Measurements from ENCODE around the gene SORBS1. TPM values are rescaled to one million over a fixed set of nuclear protein-coding genes. Genes with fewer than 3 reads are reported as not detected.

Gene SORBS1
- total and polyA plus RNA-seq, 2 donors (not counting 3 experiments of a cell fraction or from before 2014, with no cell fraction given), result 2.0 to 7.9 TPM

DNA sequence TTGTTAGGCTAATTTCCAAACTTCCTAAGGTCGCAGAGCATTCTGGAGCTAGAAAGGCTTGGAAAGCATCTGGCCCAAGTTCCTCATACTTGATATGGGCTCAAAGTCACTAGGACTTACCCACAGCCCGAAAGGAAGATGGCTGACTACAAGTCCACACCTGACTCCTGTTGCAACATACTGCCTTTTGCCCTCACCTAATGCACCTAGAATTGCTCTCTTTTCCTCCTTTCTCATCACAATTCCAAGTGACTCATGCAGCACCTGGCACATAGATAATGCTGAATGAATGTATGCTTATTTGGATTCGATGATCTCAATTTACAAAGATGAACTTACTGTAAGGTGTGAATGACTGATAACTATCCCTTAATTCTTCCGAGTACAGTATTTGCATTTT, 131.5 kb downstream of the SORBS1 start:
- H3K4me1 ChIP-seq (ENCODE audit: control insufficient read depth, extremely low read depth, insufficient read depth, low read length), result peaks cover 2% of the 10 kb centered on the region
- H3K9ac ChIP-seq (replicated peaks; ENCODE audit: extremely low read depth, insufficient read depth, low read length), result no peak overlapping the region
- H3K4me2 ChIP-seq (ENCODE audit: insufficient read depth, low read length), result no peak overlapping the region
- no peak overlapping the region for H3K4me3 ChIP-seq (replicated peaks in 1 of 3; ENCODE audit: insufficient read depth in 1 of 3, low read depth in 1 of 3, low read length in 3 of 3)
- no peaks in the 10 kb centered on the region for H4K20me1 ChIP-seq (replicated peaks; ENCODE audit: control insufficient read depth, extremely low read depth, insufficient read depth, low read length)
- H2AFZ ChIP-seq (ENCODE audit: low read depth, low read length), result no peak overlapping the region
- no peaks in the 10 kb centered on the region for H3K36me3 ChIP-seq (ENCODE audit: control insufficient read depth in 2 of 2, extremely low read depth in 1 of 2, insufficient read depth in 2 of 2, low read length in 2 of 2)
- no TSS peak for BruUV-seq (replicated peaks)
- no peaks in the 10 kb centered on the region for H3K9me1 ChIP-seq (replicated peaks; ENCODE audit: control insufficient read depth, extremely low read depth, insufficient read depth, low read length)
- no peak overlapping the region for H3K27ac ChIP-seq (ENCODE audit: insufficient read depth, low read depth, low read length)
- intact Hi-C loops (cut with micrococcal nuclease) (loop anchor here (1.0 kb wide), 5 partner anchors 16 to 296 kb away; partner anchors contain the start of gene SORBS1), dilution Hi-C loops (cut with MboI; ENCODE audit: extremely low pct_ligation_motif_present, low sequenced_read_pairs) (no loop called here)
- no peaks in the 10 kb centered on the region for H3K9me3 ChIP-seq (replicated peaks; ENCODE audit: control insufficient read depth, insufficient read depth, low read length)
- DNase-seq (ENCODE audit: low read depth, low spot score) (no peak), FAIRE-seq (no peak)
- no peaks in the 10 kb centered on the region for H3K79me2 ChIP-seq (ENCODE audit: control insufficient read depth, insufficient read depth, low read length)
- TF ChIP-seq, protein P1, sequence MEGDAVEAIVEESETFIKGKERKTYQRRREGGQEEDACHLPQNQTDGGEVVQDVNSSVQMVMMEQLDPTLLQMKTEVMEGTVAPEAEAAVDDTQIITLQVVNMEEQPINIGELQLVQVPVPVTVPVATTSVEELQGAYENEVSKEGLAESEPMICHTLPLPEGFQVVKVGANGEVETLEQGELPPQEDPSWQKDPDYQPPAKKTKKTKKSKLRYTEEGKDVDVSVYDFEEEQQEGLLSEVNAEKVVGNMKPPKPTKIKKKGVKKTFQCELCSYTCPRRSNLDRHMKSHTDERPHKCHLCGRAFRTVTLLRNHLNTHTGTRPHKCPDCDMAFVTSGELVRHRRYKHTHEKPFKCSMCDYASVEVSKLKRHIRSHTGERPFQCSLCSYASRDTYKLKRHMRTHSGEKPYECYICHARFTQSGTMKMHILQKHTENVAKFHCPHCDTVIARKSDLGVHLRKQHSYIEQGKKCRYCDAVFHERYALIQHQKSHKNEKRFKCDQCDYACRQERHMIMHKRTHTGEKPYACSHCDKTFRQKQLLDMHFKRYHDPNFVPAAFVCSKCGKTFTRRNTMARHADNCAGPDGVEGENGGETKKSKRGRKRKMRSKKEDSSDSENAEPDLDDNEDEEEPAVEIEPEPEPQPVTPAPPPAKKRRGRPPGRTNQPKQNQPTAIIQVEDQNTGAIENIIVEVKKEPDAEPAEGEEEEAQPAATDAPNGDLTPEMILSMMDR (IDR thresholded peaks at IDR 0.05; ENCODE audit: extremely low read depth in 1 of 2, insufficient read depth in 1 of 2, low read depth in 1 of 2, low read length in 2 of 2), result no peak
- CTCF ChIA-PET, result interaction anchor here (1.0 to 12.7 kb wide), 17 partner anchors 8 to 441 kb away, joined by 3 to 314 read pairs (median 7); no protein-coding TSS in a partner anchor
- peaks cover 0 to 2% of the 10 kb centered on the region in 2 experiments for H3K27me3 ChIP-seq (ENCODE audit: control insufficient read depth in 2 of 2, insufficient read depth in 2 of 2, low read length in 2 of 2)
- POLR2A ChIA-PET, result no interaction called here

DNA sequence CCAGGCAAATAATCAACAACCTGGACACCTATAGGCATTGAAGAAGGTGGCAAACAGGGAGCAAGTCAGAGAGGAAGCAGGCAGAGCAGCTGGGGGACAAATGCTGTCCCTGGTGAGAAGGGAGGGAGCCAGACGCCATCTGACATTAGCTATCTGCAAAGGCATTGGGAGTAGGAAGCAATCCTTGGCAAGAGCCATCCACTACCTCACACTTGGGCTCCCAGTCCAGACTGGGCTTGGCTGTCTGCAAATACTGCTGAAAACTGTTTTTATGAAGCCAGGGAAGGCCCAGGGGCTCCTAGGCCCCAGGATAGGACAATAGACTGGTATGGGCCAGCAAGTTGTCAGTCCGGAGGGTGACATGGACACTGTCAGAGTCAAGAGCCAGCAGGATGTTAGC, 132.5 kb downstream of the SORBS1 start:
- no TSS peak for BruUV-seq (replicated peaks)
- Histone ChIP-seq H3K36me3 (ENCODE audit: control insufficient read depth in 2 of 2, extremely low read depth in 1 of 2, insufficient read depth in 2 of 2, low read length in 2 of 2) (no peaks in the 10 kb centered on the region), H3K9ac (replicated peaks; ENCODE audit: extremely low read depth, insufficient read depth, low read length) (no peak overlapping the region), H3K4me3 (replicated peaks in 1 of 3; ENCODE audit: insufficient read depth in 1 of 3, low read depth in 1 of 3, low read length in 3 of 3) (no peak overlapping the region), H3K4me2 (ENCODE audit: insufficient read depth, low read length) (no peak overlapping the region), H3K9me1 (replicated peaks; ENCODE audit: control insufficient read depth, extremely low read depth, insufficient read depth, low read length) (no peaks in the 10 kb centered on the region), H3K9me3 (replicated peaks; ENCODE audit: control insufficient read depth, insufficient read depth, low read length) (no peaks in the 10 kb centered on the region), H3K4me1 (ENCODE audit: control insufficient read depth, extremely low read depth, insufficient read depth, low read length) (no peaks in the 10 kb centered on the region), H3K79me2 (ENCODE audit: control insufficient read depth, insufficient read depth, low read length) (no peaks in the 10 kb centered on the region), H2AFZ (ENCODE audit: low read depth, low read length) (no peak overlapping the region), H3K27ac (ENCODE audit: insufficient read depth, low read depth, low read length) (no peak overlapping the region), H4K20me1 (replicated peaks; ENCODE audit: control insufficient read depth, extremely low read depth, insufficient read depth, low read length) (no peaks in the 10 kb centered on the region), H3K27me3 (ENCODE audit: control insufficient read depth in 2 of 2, insufficient read depth in 2 of 2, low read length in 2 of 2) (peaks cover 0 to 2% of the 10 kb centered on the region in 2 experiments)
- intact Hi-C loops (cut with micrococcal nuclease), result no loop called here
- ChIA-PET CTCF (interaction anchor here (0.9 to 12.7 kb wide), 6 partner anchors 16 to 174 kb away, joined by 3 to 314 read pairs (median 4); no protein-coding TSS in a partner anchor), POLR2A (no interaction called here)
- DNase-seq (ENCODE audit: low read depth, low spot score), result no peak
- dilution Hi-C loops (cut with MboI; ENCODE audit: extremely low pct_ligation_motif_present, low sequenced_read_pairs), result no loop called here
- TF ChIP-seq FOS (IDR thresholded peaks at IDR 0.05; ENCODE audit: borderline replicate concordance, insufficient read depth, low read length) (no peak), EZH2 (IDR thresholded peaks at IDR 0.05; ENCODE audit: borderline replicate concordance, low read depth, low read length, severe bottlenecking) (no peak), POLR2AphosphoS5 (IDR thresholded peaks at IDR 0.05; ENCODE audit: insufficient read depth, low read depth, low read length) (no peak), POLR2A (IDR thresholded peaks at IDR 0.05; ENCODE audit: low read depth, low read length) (no peak), MYC (IDR thresholded peaks at IDR 0.05; ENCODE audit: low read depth, low read length) (no peak)
- TF ChIP-seq, protein P1 (IDR thresholded peaks at IDR 0.05; ENCODE audit: extremely low read depth in 1 of 2, insufficient read depth in 1 of 2, low read depth in 1 of 2, low read length in 2 of 2), result no peak
- FAIRE-seq, result no peak

Data from endothelial cell of umbilical vein (primary cell).